Natural killer cell treated with Interleukin-12 subunit alpha and Interleukin-12 subunit beta and Interleukin-15 and Interleukin-18, amount 100 ng/mL, for 72 hours (primary cell): ENCODE results near the gene MILR1. TPM values are rescaled to one million over a fixed set of nuclear protein-coding genes. Genes with fewer than 3 reads are reported as not detected.

Experiments
- ATAC-seq, 2 donors: fragments of 150-1000 bp; cut with Tn5 transposase in 1 of 2; sonication (Bioruptor Pico), chemical (Tn5 transposase) in 1 of 2; 2 replicates each; pipeline ENCODE4 v1.10.0; 2021
- DNase-seq: peaks from one replicate; pipeline ENCODE4 v3.0.0; 2022; ENCODE audit warnings: low spot score
- H3K27ac Mint-ChIP-seq, 2 donors: 1 replicate in 1 of 2; 2 replicates in 1 of 2; pipeline ENCODE4 v1.8.0; 2022; ENCODE audit warnings: mixed read lengths in 2 of 2, mild to moderate bottlenecking in 1 of 2, moderate library complexity in 1 of 2
- H3K27me3 Mint-ChIP-seq, 2 donors: 1 replicate in 1 of 2; 2 replicates in 1 of 2; pipeline ENCODE4 v1.8.0; 2022; ENCODE audit warnings: mixed read lengths in 2 of 2
- H3K36me3 Mint-ChIP-seq: one replicate; pipeline ENCODE4 v1.8.0; 2022; ENCODE audit warnings: mixed read lengths
- H3K4me1 Mint-ChIP-seq, 2 donors: 1 replicate in 1 of 2; 2 replicates in 1 of 2; pipeline ENCODE4 v1.8.0; 2022; ENCODE audit warnings: low read depth in 2 of 2, mixed read lengths in 2 of 2, mild to moderate bottlenecking in 1 of 2
- H3K4me3 Mint-ChIP-seq: one replicate; pipeline ENCODE4 v1.8.0; 2022; ENCODE audit warnings: mixed read lengths
- H3K9me3 Mint-ChIP-seq: 2 replicates; pipeline ENCODE4 v1.8.0; 2022; ENCODE audit warnings: mixed read lengths
- total RNA-seq, 2 donors: library from RNA; stranded (reverse); gene quantifications; one replicate each; pipeline ENCODE4 v1.2.3, GENCODE V29; 2022

MILR1 gene
- total RNA-seq, 2 donors from 2014 or later = 5.0 to 6.9 TPM

- H3K27ac Mint-ChIP-seq = peak overlapping the region; percentile 99
- no peaks in the 10 kb centered on the region for H3K27me3 Mint-ChIP-seq
- H3K4me3 Mint-ChIP-seq = peak overlapping the region; percentile 98
- ATAC-seq = peak; percentile 57 to 61
- H3K36me3 Mint-ChIP-seq = peaks cover 61% of the 10 kb centered on the region
- H3K9me3 Mint-ChIP-seq = no peaks in the 10 kb centered on the region
- H3K4me1 Mint-ChIP-seq = peaks cover 66 to 76% of the 10 kb centered on the region in 2 donors
- DNase-seq = peak; percentile 89
Measured at GRCh38 chr17:64505340-64506200, 56.7 kb downstream of the MILR1 start.

GRCh38 chr17:64506201-64506575, 57.3 kb downstream of the MILR1 start, which contains the start of gene DDX5:
TSS of gene DDX5 (minus strand) at chr17:64506289. CDS start at chr17:64506119, 170 bp downstream.
- H3K4me3 Mint-ChIP-seq = peak within 1 kb of the TSS; percentile 98
- peak within 1 kb of the TSS; percentile 99 for H3K27ac Mint-ChIP-seq
- no peaks in the 10 kb centered on the region for H3K27me3 Mint-ChIP-seq
- no peaks in the 10 kb centered on the region for H3K9me3 Mint-ChIP-seq
- peak; percentile 98 for DNase-seq
- peaks cover 60 to 71% of the 10 kb centered on the region in 2 donors for H3K4me1 Mint-ChIP-seq
- ATAC-seq = peak; percentile 79 to 85
- H3K36me3 Mint-ChIP-seq = peaks cover 59% of the 10 kb centered on the region

- DNase-seq (peak; percentile 98), ATAC-seq (peak; percentile 83 to 88)
- H3K4me1 Mint-ChIP-seq = peaks cover 54 to 65% of the 10 kb centered on the region in 2 donors
- no peaks in the 10 kb centered on the region for H3K27me3 Mint-ChIP-seq
- H3K36me3 Mint-ChIP-seq = peaks cover 53% of the 10 kb centered on the region
- H3K27ac Mint-ChIP-seq = peak within 1 kb of the TSS; percentile 99
- H3K4me3 Mint-ChIP-seq = peak within 1 kb of the TSS; percentile 98
- no peaks in the 10 kb centered on the region for H3K9me3 Mint-ChIP-seq
Measured at GRCh38 chr17:64506576-64507412, 57.9 kb downstream of the MILR1 start, which contains the start of gene CEP95. TSS of gene CEP95 (plus strand) at chr17:64506977. CDS start at chr17:64507098, 121 bp downstream.

GRCh38 chr17:64507413-64507782, 58.5 kb downstream of the MILR1 start:
- H3K9me3 Mint-ChIP-seq = no peaks in the 10 kb centered on the region

GRCh38 chr17:64508683-64509082, 59.8 kb downstream of the MILR1 start:
- no peak for ATAC-seq
- Mint-ChIP-seq H3K27me3 (no peaks in the 10 kb centered on the region), H3K9me3 (no peaks in the 10 kb centered on the region), H3K4me1 (peaks cover 40 to 46% of the 10 kb centered on the region in 2 donors), H3K27ac (peak overlapping the region in 1 of 2 donors; percentile 99), H3K36me3 (peaks cover 34% of the 10 kb centered on the region), H3K4me3 (peak overlapping the region; percentile 98)
- no peak for DNase-seq

More at GRCh38 chr17:64507413-64507782, 58.5 kb downstream of the MILR1 start:
- peaks cover 47% of the 10 kb centered on the region for H3K36me3 Mint-ChIP-seq
- peak overlapping the region; percentile 98 for H3K4me3 Mint-ChIP-seq
- DNase-seq = no peak
- H3K4me1 Mint-ChIP-seq = peaks cover 48 to 59% of the 10 kb centered on the region in 2 donors
- H3K27ac Mint-ChIP-seq = peak overlapping the region; percentile 99
- peak in 1 of 2 donors; percentile 15 for ATAC-seq
- no peaks in the 10 kb centered on the region for H3K27me3 Mint-ChIP-seq

- Mint-ChIP-seq H3K4me3 (peak overlapping the region; percentile 57), H3K4me1 (peaks cover 36 to 41% of the 10 kb centered on the region in 2 donors), H3K27me3 (no peaks in the 10 kb centered on the region), H3K9me3 (no peaks in the 10 kb centered on the region), H3K27ac (no peak overlapping the region), H3K36me3 (peaks cover 29% of the 10 kb centered on the region)
- no peak for DNase-seq
- ATAC-seq = no peak
Measured at GRCh38 chr17:64509179-64509578, 60.3 kb downstream of the MILR1 start.

GRCh38 chr17:64515419-64515818, 66.5 kb downstream of the MILR1 start:
- no peak overlapping the region for H3K27ac Mint-ChIP-seq
- H3K9me3 Mint-ChIP-seq = no peaks in the 10 kb centered on the region
- no peaks in the 10 kb centered on the region for H3K27me3 Mint-ChIP-seq
- no peak overlapping the region for H3K4me3 Mint-ChIP-seq
- peaks cover under 1 to 8% of the 10 kb centered on the region in 2 donors for H3K4me1 Mint-ChIP-seq
- DNase-seq = no peak
- H3K36me3 Mint-ChIP-seq = peaks cover 13% of the 10 kb centered on the region
- peak in 1 of 2 donors; percentile 20 for ATAC-seq

- Mint-ChIP-seq H3K4me1 (peaks cover 0 to 8% of the 10 kb centered on the region in 2 donors), H3K36me3 (peaks cover 9% of the 10 kb centered on the region), H3K4me3 (no peak overlapping the region), H3K27ac (no peak overlapping the region), H3K27me3 (no peaks in the 10 kb centered on the region), H3K9me3 (no peaks in the 10 kb centered on the region)
- DNase-seq = no peak
- ATAC-seq = peak in 1 of 2 donors; percentile 36
Measured at GRCh38 chr17:64515829-64516228, 66.9 kb downstream of the MILR1 start.

Other genes with a start within 250 kb of the MILR1 start
- 10 to 100 TPM; 14.0 to 28.6 TPM for gene TEX2, start 185.9 kb upstream of the MILR1 start, total RNA-seq
- gene PECAM1, start 58.3 kb upstream of the MILR1 start, total RNA-seq = 10 to 100 TPM in 1 of 2 donors, 1 to 10 TPM in 1; 8.1 to 17.1 TPM
- gene POLG2, start 47.9 kb downstream of the MILR1 start, total RNA-seq = 10 to 100 TPM; 32.6 to 61.1 TPM
- gene DDX5, start 57.2 kb downstream of the MILR1 start, total RNA-seq = 1,000 to 10,000 TPM in 1 of 2 donors, 100 to 1,000 TPM in 1; 987 to 1,102 TPM
- gene CEP95, start 57.9 kb downstream of the MILR1 start, total RNA-seq = 10 to 100 TPM; 47.7 to 74.3 TPM
- 10 to 100 TPM; 18.0 to 26.1 TPM for gene SMURF2, start 213.2 kb downstream of the MILR1 start, total RNA-seq